OCI-LY1 (cell line): Measurements from ENCODE around the gene PODNL1.

Experiments
- H2AFZ ChIP-seq: fragments of 200-600 bp; sonication (generic), shearing (Covaris generic); 2 replicates; pipeline ENCODE4 v1.6.0; 2014; ENCODE audit warnings: antibody characterized with exemption, mild to moderate bottlenecking, low read length
- H3F3A ChIP-seq: fragments of 200-600 bp; sonication (generic), shearing (Covaris generic); 2 replicates; pipeline ENCODE4 v1.6.0; 2014; ENCODE audit warnings: mild to moderate bottlenecking, antibody characterized with exemption, low read length, moderate library complexity; ENCODE audit not compliant: insufficient read depth
- H3K27ac ChIP-seq: fragments of 200-600 bp; sonication (generic); 2 replicates; pipeline ENCODE4 v1.5.1; 2014; ENCODE audit warnings: low read length, mixed run types, mild to moderate bottlenecking, low read depth; ENCODE audit not compliant: poor library complexity, severe bottlenecking
- H3K27me3 ChIP-seq: fragments of 200-600 bp; sonication (generic); 2 replicates; pipeline ENCODE4 v1.6.0; 2014; ENCODE audit warnings: antibody characterized with exemption, mild to moderate bottlenecking, low read length, moderate library complexity; ENCODE audit not compliant: insufficient read depth
- H3K36me3 ChIP-seq: fragments of 200-600 bp; sonication (generic); 2 replicates; pipeline ENCODE4 v1.6.1; 2014; ENCODE audit warnings: mild to moderate bottlenecking, antibody characterized with exemption, low read length, moderate library complexity, mixed read lengths; ENCODE audit not compliant: insufficient read depth
- H3K4me1 ChIP-seq: fragments of 200-600 bp; sonication (generic); 2 replicates; pipeline ENCODE4 v1.5.1; 2014; ENCODE audit warnings: mild to moderate bottlenecking, low read length, moderate library complexity; ENCODE audit not compliant: insufficient read depth, severe bottlenecking
- H3K4me2 ChIP-seq: fragments of 200-600 bp; sonication (generic), shearing (Covaris generic); 2 replicates; pipeline ENCODE4 v1.6.1; 2014; ENCODE audit warnings: low read length
- H3K4me3 ChIP-seq: fragments of 200-600 bp; sonication (generic); 2 replicates; pipeline ENCODE4 v1.5.1; 2014; ENCODE audit warnings: low read length, low read depth, mild to moderate bottlenecking, mixed read lengths; ENCODE audit not compliant: poor library complexity, severe bottlenecking
- H3K79me2 ChIP-seq: fragments of 200-600 bp; shearing (Covaris generic); 2 replicates; pipeline ENCODE4 v1.6.1; 2016; ENCODE audit warnings: mixed run types, low read length, mixed read lengths; ENCODE audit not compliant: insufficient read depth
- H3K9ac ChIP-seq: fragments of 200-600 bp; sonication (generic), shearing (Covaris generic); 2 replicates; pipeline ENCODE4 v1.6.1; 2014; ENCODE audit warnings: mild to moderate bottlenecking, low read length, mixed read lengths
- H3K9me2 ChIP-seq: fragments of 200-600 bp; sonication (generic), shearing (Covaris generic); 2 replicates; pipeline ENCODE4 v1.6.1; 2014; ENCODE audit warnings: low read depth, mild to moderate bottlenecking, low read length, mixed read lengths
- H3K9me3 ChIP-seq: fragments of 200-600 bp; shearing (Covaris generic); 2 replicates; pipeline ENCODE4 v1.6.1; 2014; ENCODE audit warnings: low read length, mixed read lengths
- H4K20me1 ChIP-seq: fragments of 200-600 bp; sonication (generic), shearing (Covaris generic); 2 replicates; pipeline ENCODE4 v1.6.0; 2016; ENCODE audit warnings: mild to moderate bottlenecking, low read length; ENCODE audit not compliant: insufficient read depth
- CTCF ChIP-seq: fragments of 200-600 bp; sonication (generic), shearing (Covaris generic); IDR thresholded peaks from 2 replicates; pipeline ENCODE4 v1.5.1; 2017; ENCODE audit warnings: mild to moderate bottlenecking, antibody characterized with exemption, low read length, moderate library complexity, mixed read lengths
- EZH2 ChIP-seq: fragments of 200-600 bp; sonication (generic), shearing (Covaris generic); IDR thresholded peaks from 2 replicates; pipeline ENCODE4 v1.8.0; 2017; ENCODE audit warnings: borderline replicate concordance, mixed run types, mild to moderate bottlenecking, antibody characterized with exemption, low read length, moderate library complexity, mixed read lengths

The PODNL1 gene

GRCh38 chr19:13977803-13978202 is 39.6 kb upstream of the PODNL1 start:
- H2AFZ ChIP-seq, result no peak overlapping the region
- peaks cover 21% of the 10 kb centered on the region for H3K4me1 ChIP-seq
- no peaks in the 10 kb centered on the region; the same call in 1 of the 2 replicates for H3F3A ChIP-seq
- peaks cover under 1% of the 10 kb centered on the region; the same call in 1 of the 2 replicates for H3K36me3 ChIP-seq
- no peaks in the 10 kb centered on the region for H3K79me2 ChIP-seq
- H3K27ac ChIP-seq, result no peak overlapping the region
- no peaks in the 10 kb centered on the region for H4K20me1 ChIP-seq
- TF ChIP-seq EZH2 (no peak), CTCF (no peak)
- H3K9ac ChIP-seq, result no peak overlapping the region
- H3K27me3 ChIP-seq, result peaks cover 23% of the 10 kb centered on the region; the same call in 1 of the 2 replicates
- no peak overlapping the region for H3K4me3 ChIP-seq
- no peak overlapping the region for H3K4me2 ChIP-seq
- no peaks in the 10 kb centered on the region for H3K9me3 ChIP-seq
- no peaks in the 10 kb centered on the region for H3K9me2 ChIP-seq

- TF ChIP-seq CTCF (no peak), EZH2 (no peak)
- peaks cover 18% of the 10 kb centered on the region for H3K4me1 ChIP-seq
- no peaks in the 10 kb centered on the region for H4K20me1 ChIP-seq
- no peaks in the 10 kb centered on the region for H3F3A ChIP-seq
- H3K9ac ChIP-seq, result no peak overlapping the region
- no peaks in the 10 kb centered on the region for H3K36me3 ChIP-seq
- no peak overlapping the region for H3K4me3 ChIP-seq
- H3K79me2 ChIP-seq, result no peaks in the 10 kb centered on the region
- H3K9me3 ChIP-seq, result no peaks in the 10 kb centered on the region
- no peaks in the 10 kb centered on the region for H3K9me2 ChIP-seq
- H3K4me2 ChIP-seq, result no peak overlapping the region
- no peak overlapping the region for H3K27ac ChIP-seq
- peaks cover 23% of the 10 kb centered on the region; the same call in 1 of the 2 replicates for H3K27me3 ChIP-seq
- H2AFZ ChIP-seq, result no peak overlapping the region
These were observed 38.2 kb upstream of the PODNL1 start for GRCh38 chr19:13976446-13976845.

GRCh38 chr19:13975870-13976269 is 37.7 kb upstream of the PODNL1 start:
- Histone ChIP-seq H3K4me1 (peaks cover 17% of the 10 kb centered on the region), H3K9me2 (no peaks in the 10 kb centered on the region), H3K9ac (no peak overlapping the region), H3K9me3 (no peaks in the 10 kb centered on the region), H3K36me3 (no peaks in the 10 kb centered on the region), H3K27me3 (peaks cover 21% of the 10 kb centered on the region; the same call in 1 of the 2 replicates), H3K79me2 (no peaks in the 10 kb centered on the region), H4K20me1 (no peaks in the 10 kb centered on the region), H3K4me3 (no peak overlapping the region), H3F3A (no peaks in the 10 kb centered on the region), H3K4me2 (no peak overlapping the region), H3K27ac (no peak overlapping the region), H2AFZ (no peak overlapping the region)
- TF ChIP-seq EZH2, result no peak
- no peak for TF ChIP-seq CTCF
